Mesenchymal stem cell (in vitro differentiated cells and primary cell): ENCODE measurements around the gene SRRT. TPM values are rescaled to one million over a fixed set of nuclear protein-coding genes. Genes with fewer than 3 reads are reported as not detected.
"Not testable (repeated sequence)": the region's sequence is repeated elsewhere in the genome, so short reads cannot be mapped to it uniquely, and the experiment has no call there.

Experiments
- DNase-seq: peaks from one replicate; pipeline ENCODE4 v3.0.0-alpha.2; 2013
- H2AFZ ChIP-seq: one replicate; pipeline ENCODE4 v1.6.1; 2013; ENCODE audit warnings: low read depth, mild to moderate bottlenecking, control low read depth, inconsistent platforms, low read length, moderate library complexity
- H2AK5ac ChIP-seq: 2 replicates; pipeline ENCODE4 v1.6.1; 2013; ENCODE audit warnings: low read length, moderate library complexity, mild to moderate bottlenecking, inconsistent platforms; ENCODE audit not compliant: severe bottlenecking
- H2BK120ac ChIP-seq: one replicate; pipeline ENCODE4 v1.6.1; 2013; ENCODE audit warnings: low read depth, mild to moderate bottlenecking, inconsistent platforms, low read length, moderate library complexity
- H2BK12ac ChIP-seq, 2 experiments: one replicate each; pipeline ENCODE4 v1.6.1; 2013; ENCODE audit warnings: inconsistent platforms in 2 of 2, low read length in 2 of 2, mild to moderate bottlenecking in 2 of 2, moderate library complexity in 2 of 2, control low read depth in 1 of 2
- H2BK15ac ChIP-seq: one replicate; pipeline ENCODE4 v1.6.1; 2013; ENCODE audit warnings: mild to moderate bottlenecking, low read depth, inconsistent platforms; ENCODE audit not compliant: poor library complexity, severe bottlenecking
- H2BK5ac ChIP-seq: 2 replicates; pipeline ENCODE4 v1.6.1; 2013; ENCODE audit warnings: low read depth, mild to moderate bottlenecking, low read length, control low read depth, inconsistent platforms; ENCODE audit not compliant: poor library complexity, severe bottlenecking
- H3K14ac ChIP-seq, 2 experiments: one replicate each; pipeline ENCODE4 v1.6.1; 2013; ENCODE audit warnings: inconsistent platforms in 2 of 2, low read length in 2 of 2, control low read depth in 1 of 2, mild to moderate bottlenecking in 1 of 2, moderate library complexity in 1 of 2
- H3K18ac ChIP-seq, 2 experiments: one replicate each; pipeline ENCODE4 v1.6.1; 2013; ENCODE audit warnings: inconsistent platforms in 2 of 2, low read length in 2 of 2, control low read depth in 1 of 2, low read depth in 1 of 2, mild to moderate bottlenecking in 1 of 2
- H3K23ac ChIP-seq, 2 experiments: one replicate each; pipeline ENCODE4 v1.6.1; 2013; ENCODE audit warnings: inconsistent platforms in 2 of 2, low read length in 2 of 2, mild to moderate bottlenecking in 2 of 2, moderate library complexity in 2 of 2, control low read depth in 1 of 2
- H3K27ac ChIP-seq: 2 replicates; pipeline ENCODE4 v1.5.1; 2013; ENCODE audit warnings: mild to moderate bottlenecking, moderate library complexity, low read length, control low read depth, inconsistent platforms; ENCODE audit not compliant: poor library complexity, severe bottlenecking
- H3K27me3 ChIP-seq, 2 experiments: 2 replicates each; pipeline versions ENCODE4 v1.6.1 to v1.7.0; 2013; ENCODE audit warnings: low read length in 2 of 2, mild to moderate bottlenecking in 2 of 2, moderate library complexity in 2 of 2, control low read depth in 1 of 2, inconsistent platforms in 1 of 2; ENCODE audit not compliant: control insufficient read depth in 1 of 2, insufficient read depth in 1 of 2
- H3K36me3 ChIP-seq, 2 experiments: 2 replicates each; pipeline versions ENCODE4 v1.6.1 to v1.7.0; 2013; ENCODE audit warnings: low read length in 2 of 2, control low read depth in 1 of 2, inconsistent platforms in 1 of 2, low read depth in 1 of 2, mild to moderate bottlenecking in 1 of 2; ENCODE audit not compliant: insufficient read depth in 2 of 2, control insufficient read depth in 1 of 2
- H3K4ac ChIP-seq, 2 experiments: one replicate each; pipeline ENCODE4 v1.6.1; 2013; ENCODE audit warnings: inconsistent platforms in 2 of 2, low read length in 2 of 2, mild to moderate bottlenecking in 2 of 2, moderate library complexity in 2 of 2, control low read depth in 1 of 2, low read depth in 1 of 2
- H3K4me1 ChIP-seq: 2 replicates; pipeline ENCODE4 v1.6.1; 2013; ENCODE audit warnings: low read depth, low read length, control low read depth; ENCODE audit not compliant: control insufficient read depth, insufficient read depth
- H3K4me2 ChIP-seq: 2 replicates; pipeline ENCODE4 v1.6.1; 2013; ENCODE audit warnings: low read length, mild to moderate bottlenecking, inconsistent platforms; ENCODE audit not compliant: poor library complexity, severe bottlenecking
- H3K4me3 ChIP-seq, 2 experiments: 2 replicates each; pipeline versions ENCODE4 v1.5.1 to v1.7.0; 2013; ENCODE audit warnings: low read length in 2 of 2, mild to moderate bottlenecking in 2 of 2, control low read depth in 1 of 2, low read depth in 1 of 2; ENCODE audit not compliant: insufficient read depth in 1 of 2
- H3K79me1 ChIP-seq: replicated peaks from 2 replicates; pipeline ENCODE4 v1.6.1; 2013; ENCODE audit warnings: mild to moderate bottlenecking, control low read depth, low read length, inconsistent platforms; ENCODE audit not compliant: poor library complexity, severe bottlenecking
- H3K9ac ChIP-seq: 2 replicates; pipeline ENCODE4 v1.7.0; 2013; ENCODE audit warnings: mild to moderate bottlenecking, low read length, moderate library complexity
- H3K9me3 ChIP-seq: 2 replicates; pipeline ENCODE4 v1.7.0; 2013; ENCODE audit warnings: mild to moderate bottlenecking, low read length; ENCODE audit not compliant: control insufficient read depth
- H4K8ac ChIP-seq: one replicate; pipeline ENCODE4 v1.6.1; 2013; ENCODE audit warnings: inconsistent platforms, mild to moderate bottlenecking, low read length, moderate library complexity
- H4K91ac ChIP-seq: one replicate; pipeline ENCODE4 v1.6.1; 2013; ENCODE audit warnings: mild to moderate bottlenecking, low read length, inconsistent platforms
- WGBS: methylation state at CpG from one replicate; pipeline ENCODE4 v1.1.7; 2013; ENCODE audit warnings: mixed read lengths; 5-methylcytosine and 5-hydroxymethylcytosine counted together
- small RNA-seq: library from polyadenylated mRNA; stranded (forward); fragments of <200 nt; extraction: miRNeasy Mini kit (QIAGEN cat#:217004); gene quantifications from one replicate; pipeline ENCODE3, GENCODE V24; 2013; ENCODE audit warnings: low read depth

The SRRT gene

GRCh38 chr7:100936167-100936566 is 61.3 kb downstream of the SRRT start:
- WGBS, result 84% methylated on average over 5 of the region's 7 CpGs
- not testable (repeated sequence) for H3K9me3 ChIP-seq, H3K4ac ChIP-seq, H3K18ac ChIP-seq, H2AK5ac ChIP-seq, H3K4me3 ChIP-seq, H2AFZ ChIP-seq, H4K8ac ChIP-seq, H2BK12ac ChIP-seq, H3K4me1 ChIP-seq, H3K23ac ChIP-seq, H3K27me3 ChIP-seq, DNase-seq, H2BK5ac ChIP-seq, H2BK120ac ChIP-seq, H3K14ac ChIP-seq, H3K79me1 ChIP-seq, H3K27ac ChIP-seq, H2BK15ac ChIP-seq, H4K91ac ChIP-seq, H3K4me2 ChIP-seq, H3K9ac ChIP-seq, H3K36me3 ChIP-seq

Small RNAs within 50 kb of the gene (small RNA-seq; reads per million reads assigned to genes)
- gene RN7SL549P (not detected), gene RPS29P15 (not detected)
